ENCODE measurements around the gene CLSTN2.
"Not testable (repeated sequence)": the region's sequence is repeated elsewhere in the genome, so short reads cannot be mapped to it uniquely, and the experiment has no call there.

The CLSTN2 gene

GRCh38 chr3:140420621-140421357 is 485.8 kb downstream of the CLSTN2 start:
- DNase-seq (ENCODE audit: low read depth in 3 of 3): no peak

DNA sequence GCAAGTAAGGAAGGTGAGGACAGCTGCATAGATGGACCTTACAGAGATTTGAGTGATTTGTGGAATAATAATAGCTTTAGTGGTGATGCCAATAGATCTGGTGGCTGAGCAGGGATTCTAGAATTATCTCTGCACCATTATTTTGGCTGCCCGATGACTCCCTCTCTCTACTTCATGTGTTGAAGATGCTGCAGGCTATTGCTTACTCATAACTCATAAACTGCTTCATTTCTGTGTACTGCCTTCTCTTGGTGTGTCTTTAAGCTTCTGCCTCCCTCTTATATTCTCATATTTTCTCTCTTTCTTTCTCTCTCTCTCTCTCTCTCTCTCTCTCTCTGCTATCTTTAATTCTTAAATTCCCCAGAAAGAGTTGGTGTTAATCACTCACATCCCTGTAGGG is 486.9 kb downstream of the CLSTN2 start:
- DNase-seq (ENCODE audit: low read depth in 3 of 3): no peak

DNA sequence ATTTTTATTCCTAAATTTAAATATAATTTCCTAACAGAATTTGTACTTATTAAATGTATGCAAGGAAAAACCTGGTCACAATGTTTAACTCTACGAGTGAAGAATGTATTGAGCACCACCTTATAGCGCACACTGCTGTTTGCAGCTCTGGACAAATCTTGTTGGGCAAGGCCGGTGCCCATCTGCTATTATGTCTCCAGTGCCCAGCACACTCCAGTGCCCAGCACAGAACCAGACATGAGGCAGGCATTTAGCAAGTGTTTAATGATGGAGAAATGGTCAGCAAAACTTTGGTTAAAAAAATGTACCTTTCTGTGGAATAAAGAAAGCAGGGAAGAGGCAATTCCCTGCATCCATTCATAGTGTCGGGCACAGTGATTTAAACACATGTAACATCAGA is 488.2 kb downstream of the CLSTN2 start:
- DNase-seq (ENCODE audit: low read depth in 3 of 3): no peak

- not testable (repeated sequence) for DNase-seq (ENCODE audit: low read depth in 3 of 3)
Measured at GRCh38 chr3:140423574-140423973, 488.6 kb downstream of the CLSTN2 start.

GRCh38 chr3:140424211-140424610 is 489.2 kb downstream of the CLSTN2 start:
- no peak for DNase-seq (ENCODE audit: low read depth in 3 of 3)

DNA sequence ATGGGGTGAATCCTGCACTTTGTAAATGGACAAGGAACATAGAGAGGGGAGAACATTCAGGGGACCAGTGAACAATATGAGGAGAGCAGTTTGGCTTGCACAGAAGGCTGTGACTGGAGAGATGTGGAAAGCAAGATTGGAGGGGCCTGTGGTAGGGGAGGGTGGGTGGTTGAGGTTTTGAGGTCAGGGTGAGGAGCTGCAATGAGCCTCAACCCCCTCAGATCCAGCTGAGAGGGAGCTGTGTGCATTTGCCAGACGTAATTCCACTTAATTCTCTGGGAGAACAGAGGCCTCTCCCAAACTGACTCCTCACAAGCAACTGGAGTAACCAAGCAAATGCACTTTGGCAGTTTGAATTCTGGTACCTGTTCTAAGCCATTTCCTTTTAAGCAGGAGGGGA is 489.7 kb downstream of the CLSTN2 start:
- DNase-seq (ENCODE audit: low read depth in 3 of 3): no peak

DNA sequence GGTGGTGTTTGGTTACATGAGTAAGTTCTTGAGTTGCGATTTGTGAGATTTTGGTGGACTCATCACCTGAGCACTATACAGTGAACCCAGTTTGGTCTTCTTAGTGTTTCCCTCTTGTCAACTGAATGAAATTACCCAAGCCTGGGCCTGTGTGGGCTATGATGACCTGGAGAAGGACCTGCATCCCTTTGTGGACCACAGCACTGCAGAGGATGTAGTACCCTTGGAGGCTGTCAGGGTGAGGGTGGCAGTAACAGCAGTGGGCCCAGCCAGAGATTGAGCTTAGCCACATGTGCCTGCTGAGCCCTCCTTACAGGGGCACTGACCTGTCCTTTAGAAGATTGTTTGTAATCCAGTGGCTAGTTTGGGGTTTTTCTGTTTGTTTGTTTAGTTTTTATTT is 492.8 kb downstream of the CLSTN2 start:
- no peak for DNase-seq (ENCODE audit: low read depth in 3 of 3)

DNA sequence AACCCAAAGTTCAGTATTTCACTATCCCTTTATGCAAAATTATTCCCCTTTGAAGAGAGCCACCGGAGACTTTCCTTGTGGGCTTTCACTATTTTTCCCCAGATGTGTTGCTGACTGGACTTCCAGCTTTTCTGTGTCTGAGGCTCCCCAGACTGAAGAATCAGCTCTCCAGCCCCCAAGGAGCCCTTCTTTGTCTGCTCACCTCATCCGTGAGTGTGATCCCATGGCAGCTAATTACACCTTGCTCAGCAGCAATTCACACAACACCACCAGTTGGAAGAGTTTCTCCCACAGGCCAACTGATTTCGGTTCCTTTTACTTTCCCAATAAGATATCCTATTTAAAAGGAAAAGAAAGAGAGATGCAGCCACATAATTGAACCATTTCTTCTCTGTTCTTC is 493.4 kb downstream of the CLSTN2 start:
- DNase-seq (ENCODE audit: low read depth in 3 of 3): no peak

GRCh38 chr3:140429791-140430190 is 494.8 kb downstream of the CLSTN2 start:
- DNase-seq (ENCODE audit: low read depth in 3 of 3): no peak

GRCh38 chr3:140430494-140430893 is 495.5 kb downstream of the CLSTN2 start:
- no peak for DNase-seq (ENCODE audit: low read depth in 3 of 3)

DNA sequence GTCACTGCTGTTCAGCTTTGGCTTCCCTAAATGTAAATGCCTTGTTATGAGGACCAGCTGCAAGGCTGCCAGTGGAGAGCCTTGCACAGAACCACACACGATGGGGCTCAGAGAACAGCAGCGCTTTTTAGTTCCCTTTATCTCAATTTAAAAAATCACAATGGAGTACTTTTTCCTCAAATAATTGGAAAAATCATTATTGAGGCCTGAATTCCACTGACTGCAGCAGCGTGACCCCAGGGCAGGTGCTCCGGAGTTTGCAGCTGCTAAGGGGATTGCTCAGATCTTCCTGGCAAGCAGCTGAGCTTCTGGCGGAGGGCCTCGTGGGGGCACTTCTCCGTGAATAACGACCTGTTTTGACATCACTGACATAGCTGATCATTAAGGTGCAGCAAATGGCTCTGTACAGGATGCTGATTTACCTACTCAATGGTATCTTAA is 497.3 kb downstream of the CLSTN2 start:
- DNase-seq (ENCODE audit: low read depth in 3 of 3): no peak

GRCh38 chr3:140433431-140433830 is 498.4 kb downstream of the CLSTN2 start:
- no peak for DNase-seq (ENCODE audit: low read depth in 3 of 3)

DNA sequence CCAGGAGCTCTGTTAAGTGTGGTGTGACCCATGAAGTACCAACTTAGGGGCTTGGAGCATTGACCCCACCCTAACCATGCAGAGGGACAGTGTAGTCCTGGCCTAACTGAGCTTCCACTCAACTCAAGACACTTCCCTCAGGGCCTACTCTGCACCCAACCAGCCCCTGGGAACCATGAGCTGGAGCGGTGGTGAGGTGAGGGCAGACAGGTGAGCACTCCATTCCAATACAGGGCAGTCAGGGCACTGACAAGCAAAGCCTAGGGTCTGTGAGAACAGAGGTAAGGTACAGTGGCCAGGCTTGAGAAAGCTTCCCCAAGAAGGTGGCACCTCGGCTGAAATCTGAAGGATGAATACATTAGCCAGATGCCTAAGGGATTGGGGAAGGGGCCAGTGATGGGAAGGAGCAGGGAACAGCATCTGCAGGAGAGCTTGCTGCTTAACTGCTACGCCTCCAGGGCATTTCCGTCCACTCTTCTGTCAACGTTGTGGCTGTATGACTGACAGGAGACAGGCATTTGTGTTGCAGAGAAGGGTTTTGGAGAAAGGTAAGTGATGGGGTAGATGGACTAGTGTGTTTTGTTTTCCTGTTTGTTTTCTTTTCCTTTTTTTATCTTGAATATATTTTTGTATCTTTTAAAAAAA is 499.4 kb downstream of the CLSTN2 start:
- no peak for DNase-seq (ENCODE audit: low read depth in 3 of 3)

- no peak for DNase-seq (ENCODE audit: low read depth in 3 of 3)
Measured at GRCh38 chr3:140436421-140436820, 501.4 kb downstream of the CLSTN2 start.

GRCh38 chr3:140438736-140439470 is 503.9 kb downstream of the CLSTN2 start:
- no peak for DNase-seq (ENCODE audit: low read depth in 3 of 3)

GRCh38 chr3:140439527-140439926 is 504.5 kb downstream of the CLSTN2 start:
- no peak for DNase-seq (ENCODE audit: low read depth in 3 of 3)

- no peak for DNase-seq (ENCODE audit: low read depth in 3 of 3)
Measured at GRCh38 chr3:140440446-140440845, 505.5 kb downstream of the CLSTN2 start.

DNA sequence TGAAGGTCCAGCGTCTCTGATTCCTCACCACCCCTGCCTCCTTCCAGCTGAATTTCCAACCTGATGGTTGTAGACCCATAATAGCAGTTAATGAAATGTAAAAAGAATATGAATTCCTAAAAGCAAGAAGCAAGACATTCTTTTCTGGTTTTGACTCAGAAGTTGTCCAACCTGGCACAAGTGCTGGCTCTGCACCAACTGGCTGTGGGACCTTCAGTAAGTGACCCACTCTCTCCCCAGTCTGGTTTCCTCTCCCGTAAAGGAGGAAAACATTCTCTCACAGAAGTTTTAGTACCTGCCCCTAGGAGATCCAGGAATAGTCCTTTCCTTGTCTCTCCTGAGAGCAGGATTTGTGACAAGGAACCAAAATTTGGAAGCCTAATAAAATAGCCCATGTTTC is 506.0 kb downstream of the CLSTN2 start:
- DNase-seq (ENCODE audit: low read depth in 3 of 3): no peak

DNA sequence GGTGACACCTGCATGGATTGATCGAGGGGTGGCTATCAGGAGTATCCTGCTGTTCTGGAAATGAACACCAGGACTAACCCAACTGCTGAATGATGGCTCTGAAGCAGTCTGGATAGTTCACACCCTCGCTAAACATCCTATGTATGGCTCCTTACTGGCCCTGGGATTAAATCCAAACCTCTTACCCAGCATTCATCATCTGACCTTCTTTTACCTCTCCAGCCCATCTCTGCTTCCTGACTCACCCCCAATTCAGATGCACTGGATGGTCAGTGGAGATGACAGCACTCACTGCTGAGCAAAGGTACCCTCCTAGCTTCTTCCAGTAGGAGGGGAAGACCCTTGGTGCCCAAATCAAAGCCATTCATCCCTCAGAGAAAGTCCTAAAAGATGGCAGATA is 507.6 kb downstream of the CLSTN2 start:
- DNase-seq (ENCODE audit: low read depth in 3 of 3): no peak

- DNase-seq (ENCODE audit: low read depth in 3 of 3): no peak
Measured at GRCh38 chr3:140443073-140443472, 508.1 kb downstream of the CLSTN2 start.

- no peak for DNase-seq (ENCODE audit: low read depth in 3 of 3)
Measured at GRCh38 chr3:140443806-140444205, 508.8 kb downstream of the CLSTN2 start.

DNA sequence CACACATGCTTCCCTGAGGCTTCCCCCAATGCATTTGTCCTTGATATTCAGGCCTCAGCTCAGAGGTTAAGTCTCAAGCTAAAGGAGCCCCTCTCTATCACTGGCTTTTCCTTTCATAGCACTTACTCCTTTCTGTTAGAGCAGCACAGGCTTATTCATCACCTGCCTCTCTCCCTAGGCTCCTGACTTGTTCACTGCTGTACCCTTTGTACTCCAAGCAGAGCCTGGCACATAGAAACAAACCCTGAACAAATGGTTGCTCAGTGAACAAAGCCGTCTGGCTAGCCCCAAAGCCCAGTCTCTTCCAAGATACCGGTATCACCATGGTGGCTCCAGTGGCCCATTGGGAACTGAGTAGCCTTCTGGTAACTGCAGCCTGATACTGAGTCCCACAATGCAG is 511.7 kb downstream of the CLSTN2 start:
- DNase-seq (ENCODE audit: low read depth in 3 of 3): no peak

- DNase-seq (ENCODE audit: low read depth in 3 of 3): no peak
Measured at GRCh38 chr3:140447136-140447535, 512.2 kb downstream of the CLSTN2 start.

Measured in stimulated activated CD4-positive, alpha-beta T cell treated with anti-CD3 and anti-CD28 coated beads, TNF-alpha, amount 100 ng/mL, for 24 hours (primary cell).